SK-N-MC (cell line): ENCODE results near the gene SHC4.

ENCODE experiments used
- EZH2 ChIP-seq: fragments of 200-600 bp; sonication (generic); IDR thresholded peaks from one replicate; pipeline ENCODE4 v1.6.1; 2017; ENCODE audit warnings: antibody characterized with exemption
- POLR2AphosphoS5 ChIP-seq: IDR thresholded peaks from 2 replicates; pipeline ENCODE4 v1.6.1; 2012; ENCODE audit warnings: mild to moderate bottlenecking, low read depth, low read length, borderline replicate concordance

- TF ChIP-seq POLR2AphosphoS5: no peak
- no peak for TF ChIP-seq EZH2
These were observed 21.8 kb downstream of the SHC4 start for GRCh38 chr15:48941904-48942303.
